HFF-Myc (cell line): Measurements from ENCODE around the gene SNN.

Source experiments
- DNase-seq: peaks from one replicate; pipeline ENCODE4 v3.0.0-alpha.2; 2011; ENCODE audit warnings: low read depth; ENCODE audit errors: extremely low read depth
- H3K4me3 ChIP-seq: replicated peaks from 2 replicates; pipeline ENCODE4 v1.5.1; 2011; ENCODE audit warnings: low read depth, mild to moderate bottlenecking, control low read depth, low read length
- CTCF ChIP-seq: IDR thresholded peaks from 2 replicates; pipeline ENCODE4 v1.5.1; 2012; ENCODE audit warnings: mild to moderate bottlenecking, low read depth, low read length, control low read depth; ENCODE audit errors: missing control alignments

SNN gene

GRCh38 chr16:11657556-11657955, 10.7 kb upstream of the SNN start:
- no peak for TF ChIP-seq CTCF
- no peak for DNase-seq
- H3K4me3 ChIP-seq = no peak overlapping the region

GRCh38 chr16:11658896-11659708, 9.2 kb upstream of the SNN start:
- no peak overlapping the region for H3K4me3 ChIP-seq
- DNase-seq = no peak
- TF ChIP-seq CTCF = no peak

GRCh38 chr16:11660565-11660964, 7.7 kb upstream of the SNN start:
- DNase-seq = no peak
- H3K4me3 ChIP-seq = no peak overlapping the region
- TF ChIP-seq CTCF = no peak

- no peak overlapping the region for H3K4me3 ChIP-seq
- TF ChIP-seq CTCF = no peak
- no peak for DNase-seq
Measured at GRCh38 chr16:11662582-11662981, 5.7 kb upstream of the SNN start.

- H3K4me3 ChIP-seq = no peak overlapping the region
- TF ChIP-seq CTCF = no peak
- no peak for DNase-seq
Measured at GRCh38 chr16:11665071-11665491, 3.2 kb upstream of the SNN start.

GRCh38 chr16:11666103-11667055, 1.9 kb upstream of the SNN start:
- no peak for DNase-seq
- H3K4me3 ChIP-seq = no peak overlapping the region
- TF ChIP-seq CTCF = no peak
